ENCODE measurements around the gene BATF3. TPM values are rescaled to one million over a fixed set of nuclear protein-coding genes. Genes with fewer than 3 reads are reported as not detected.

The BATF3 gene
- total RNA-seq, 1 donor from 2014 or later, result not detected

DNA sequence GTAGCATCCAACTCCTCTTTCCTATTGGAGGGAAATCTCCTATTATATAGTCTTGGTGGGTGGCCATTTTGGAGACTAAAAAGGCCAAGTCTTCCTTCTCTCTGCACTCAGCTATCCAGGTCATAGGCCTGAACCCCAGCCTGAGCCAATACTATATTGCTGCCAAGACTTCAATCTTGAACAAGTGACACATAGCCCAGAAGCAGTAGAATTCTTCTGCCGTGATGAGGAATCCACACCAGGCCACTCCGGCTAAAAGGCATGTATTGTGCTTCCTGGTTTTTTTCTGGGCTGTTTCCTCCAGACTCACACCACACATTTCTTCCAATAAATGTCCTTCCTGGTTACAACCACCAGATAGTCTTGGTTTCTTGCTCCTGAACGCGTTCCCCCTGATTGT, 48.1 kb downstream of the BATF3 start:
- TF ChIP-seq, protein P1, sequence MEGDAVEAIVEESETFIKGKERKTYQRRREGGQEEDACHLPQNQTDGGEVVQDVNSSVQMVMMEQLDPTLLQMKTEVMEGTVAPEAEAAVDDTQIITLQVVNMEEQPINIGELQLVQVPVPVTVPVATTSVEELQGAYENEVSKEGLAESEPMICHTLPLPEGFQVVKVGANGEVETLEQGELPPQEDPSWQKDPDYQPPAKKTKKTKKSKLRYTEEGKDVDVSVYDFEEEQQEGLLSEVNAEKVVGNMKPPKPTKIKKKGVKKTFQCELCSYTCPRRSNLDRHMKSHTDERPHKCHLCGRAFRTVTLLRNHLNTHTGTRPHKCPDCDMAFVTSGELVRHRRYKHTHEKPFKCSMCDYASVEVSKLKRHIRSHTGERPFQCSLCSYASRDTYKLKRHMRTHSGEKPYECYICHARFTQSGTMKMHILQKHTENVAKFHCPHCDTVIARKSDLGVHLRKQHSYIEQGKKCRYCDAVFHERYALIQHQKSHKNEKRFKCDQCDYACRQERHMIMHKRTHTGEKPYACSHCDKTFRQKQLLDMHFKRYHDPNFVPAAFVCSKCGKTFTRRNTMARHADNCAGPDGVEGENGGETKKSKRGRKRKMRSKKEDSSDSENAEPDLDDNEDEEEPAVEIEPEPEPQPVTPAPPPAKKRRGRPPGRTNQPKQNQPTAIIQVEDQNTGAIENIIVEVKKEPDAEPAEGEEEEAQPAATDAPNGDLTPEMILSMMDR (conservative IDR thresholded peaks at IDR 0.05), result no peak
- no peak for DNase-seq (ENCODE audit: low read depth, low spot score)
- Mint-ChIP-seq H3K4me1 (no peaks in the 10 kb centered on the region), H3K4me3 (no peak overlapping the region), H3K27ac (ENCODE audit: unreplicated experiment) (no peak overlapping the region), H3K9me3 (no peaks in the 10 kb centered on the region), H3K27me3 (ENCODE audit: low read depth) (no peaks in the 10 kb centered on the region), H3K36me3 (ENCODE audit: low read depth) (no peaks in the 10 kb centered on the region)

DNA sequence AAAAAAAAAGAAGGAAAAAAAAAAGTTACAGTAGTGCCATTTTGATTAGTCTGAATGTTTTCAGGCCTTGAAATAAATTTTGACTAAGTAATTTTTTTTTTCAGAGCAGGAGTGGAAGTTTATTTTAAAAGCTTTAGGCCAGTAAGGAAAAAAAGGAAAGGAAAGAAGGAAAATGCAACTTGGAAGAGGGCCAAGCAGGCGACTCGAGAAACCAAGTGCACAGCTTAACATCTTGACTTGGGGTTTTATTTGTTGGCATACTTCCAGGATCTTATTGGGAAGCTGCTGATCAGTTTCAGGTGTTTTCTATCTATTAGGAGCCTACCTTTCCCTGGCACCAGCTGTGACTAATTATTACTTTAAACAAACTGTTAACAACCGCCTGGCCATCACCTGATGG, 49.4 kb downstream of the BATF3 start:
- Mint-ChIP-seq H3K9me3 (no peaks in the 10 kb centered on the region), H3K4me3 (no peak overlapping the region), H3K4me1 (peaks cover 6% of the 10 kb centered on the region), H3K27me3 (ENCODE audit: low read depth) (no peaks in the 10 kb centered on the region), H3K27ac (ENCODE audit: unreplicated experiment) (no peak overlapping the region), H3K36me3 (ENCODE audit: low read depth) (no peaks in the 10 kb centered on the region)
- no peak for DNase-seq (ENCODE audit: low read depth, low spot score)
- TF ChIP-seq, protein P1 (conservative IDR thresholded peaks at IDR 0.05), result no peak

DNA sequence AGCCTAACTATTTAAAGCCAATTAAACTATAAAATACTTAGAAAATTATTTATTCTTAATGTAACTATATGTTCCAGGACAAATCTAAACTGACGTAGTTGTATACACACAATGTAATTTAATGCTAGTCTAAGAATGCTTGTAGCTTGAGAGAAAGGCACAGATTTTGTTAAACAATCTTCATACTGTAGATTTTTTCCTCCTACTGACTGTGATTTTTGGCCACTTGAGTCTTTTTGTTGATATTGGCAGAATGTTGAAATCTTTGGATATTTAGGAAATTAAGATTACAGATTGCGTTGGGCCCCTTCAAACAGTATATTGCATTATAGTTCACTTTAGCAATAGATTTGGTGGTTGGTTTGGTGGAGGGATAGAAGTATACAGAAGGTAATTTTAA, 50.6 kb downstream of the BATF3 start:
- Mint-ChIP-seq H3K4me3 (no peak overlapping the region), H3K27me3 (ENCODE audit: low read depth) (no peaks in the 10 kb centered on the region), H3K27ac (ENCODE audit: unreplicated experiment) (no peak overlapping the region), H3K4me1 (peaks cover 8% of the 10 kb centered on the region), H3K36me3 (ENCODE audit: low read depth) (no peaks in the 10 kb centered on the region), H3K9me3 (no peaks in the 10 kb centered on the region)
- TF ChIP-seq, protein P1 (conservative IDR thresholded peaks at IDR 0.05), result no peak
- DNase-seq (ENCODE audit: low read depth, low spot score), result no peak

DNA sequence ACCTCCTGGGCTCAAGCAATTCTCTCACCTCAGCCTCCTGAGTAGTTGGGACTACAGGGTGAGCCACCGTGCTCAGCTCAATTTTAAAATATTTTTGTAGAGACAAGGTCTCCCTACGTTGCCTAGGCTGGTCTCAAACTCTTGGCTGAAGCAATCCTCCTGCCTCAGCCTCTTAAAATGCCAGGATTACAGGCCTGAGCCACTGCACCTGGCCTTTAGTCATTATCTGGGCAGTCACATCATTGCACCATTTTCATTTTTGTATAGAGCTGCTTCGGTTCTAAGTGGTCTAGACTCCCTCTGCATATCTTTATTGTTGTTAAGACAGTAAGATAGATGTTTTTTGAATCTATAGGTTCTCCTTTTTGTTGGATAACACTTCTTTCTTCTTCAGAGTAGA, 51.2 kb downstream of the BATF3 start:
- no peaks in the 10 kb centered on the region for H3K36me3 Mint-ChIP-seq (ENCODE audit: low read depth)
- TF ChIP-seq, protein P1 (conservative IDR thresholded peaks at IDR 0.05), result no peak
- DNase-seq (ENCODE audit: low read depth, low spot score), result no peak
- H3K4me1 Mint-ChIP-seq, result peaks cover 8% of the 10 kb centered on the region
- no peaks in the 10 kb centered on the region for H3K9me3 Mint-ChIP-seq
- no peak overlapping the region for H3K27ac Mint-ChIP-seq (ENCODE audit: unreplicated experiment)
- no peaks in the 10 kb centered on the region for H3K27me3 Mint-ChIP-seq (ENCODE audit: low read depth)
- no peak overlapping the region for H3K4me3 Mint-ChIP-seq

DNA sequence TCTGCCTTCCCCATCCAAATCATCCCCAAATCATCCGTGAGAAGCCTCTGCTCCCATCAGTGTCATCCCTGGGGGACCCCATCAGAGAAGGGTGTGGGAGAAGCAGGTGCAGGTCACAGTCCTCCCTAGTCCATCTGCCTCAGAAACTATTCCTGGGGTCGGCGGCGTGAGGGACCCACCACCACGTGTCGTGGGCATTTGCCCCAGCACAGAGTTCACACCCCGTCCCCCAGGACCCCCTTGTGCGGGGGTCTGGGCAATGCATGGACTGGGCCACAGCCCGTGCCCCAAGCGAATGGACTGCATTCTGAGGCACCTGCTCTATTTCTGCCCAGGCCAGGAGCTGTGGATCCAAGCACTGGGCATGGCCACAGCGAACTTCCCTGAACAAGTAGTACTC, 52.6 kb downstream of the BATF3 start:
- Mint-ChIP-seq H3K36me3 (ENCODE audit: low read depth) (no peaks in the 10 kb centered on the region), H3K27ac (ENCODE audit: unreplicated experiment) (no peak overlapping the region), H3K4me1 (peaks cover 8% of the 10 kb centered on the region), H3K9me3 (no peaks in the 10 kb centered on the region), H3K27me3 (ENCODE audit: low read depth) (no peaks in the 10 kb centered on the region), H3K4me3 (no peak overlapping the region)
- TF ChIP-seq, protein P1 (conservative IDR thresholded peaks at IDR 0.05), result no peak
- no peak for DNase-seq (ENCODE audit: low read depth, low spot score)

DNA sequence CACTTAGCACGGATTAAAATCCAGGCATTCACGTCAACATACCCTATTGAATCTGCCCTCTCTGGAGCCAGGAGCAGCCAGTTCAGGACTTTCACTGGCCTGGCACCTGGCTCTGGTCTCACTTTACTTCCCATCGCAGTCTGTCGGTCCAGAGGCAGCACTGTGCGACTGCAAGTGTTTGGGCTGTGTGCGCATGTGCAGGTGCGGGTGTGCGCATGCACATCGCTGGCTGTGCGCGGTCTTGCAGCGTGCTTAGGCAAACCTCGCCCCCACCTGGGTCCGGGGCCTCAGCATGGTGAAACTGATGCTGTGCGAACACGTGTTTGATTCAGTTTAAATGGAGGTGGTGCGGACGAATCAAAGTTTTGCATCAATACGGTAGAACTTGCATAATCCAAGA, 53.1 kb downstream of the BATF3 start:
- TF ChIP-seq, protein P1 (conservative IDR thresholded peaks at IDR 0.05), result no peak
- Mint-ChIP-seq H3K4me3 (no peak overlapping the region), H3K4me1 (peaks cover 8% of the 10 kb centered on the region)

More for the DNA sequence above, 53.1 kb downstream of the BATF3 start:
- H3K27me3 Mint-ChIP-seq (ENCODE audit: low read depth), result no peaks in the 10 kb centered on the region
- no peaks in the 10 kb centered on the region for H3K36me3 Mint-ChIP-seq (ENCODE audit: low read depth)
- DNase-seq (ENCODE audit: low read depth, low spot score), result no peak
- no peaks in the 10 kb centered on the region for H3K9me3 Mint-ChIP-seq
- H3K27ac Mint-ChIP-seq (ENCODE audit: unreplicated experiment), result no peak overlapping the region
